T-helper 22 cell (primary cell): ENCODE results near the gene EMC8.

Source experiments
- DNase-seq: peaks from one replicate; pipeline ENCODE4 v3.0.0-alpha.2; 2020; ENCODE audit warnings: low read depth

The EMC8 gene

DNA sequence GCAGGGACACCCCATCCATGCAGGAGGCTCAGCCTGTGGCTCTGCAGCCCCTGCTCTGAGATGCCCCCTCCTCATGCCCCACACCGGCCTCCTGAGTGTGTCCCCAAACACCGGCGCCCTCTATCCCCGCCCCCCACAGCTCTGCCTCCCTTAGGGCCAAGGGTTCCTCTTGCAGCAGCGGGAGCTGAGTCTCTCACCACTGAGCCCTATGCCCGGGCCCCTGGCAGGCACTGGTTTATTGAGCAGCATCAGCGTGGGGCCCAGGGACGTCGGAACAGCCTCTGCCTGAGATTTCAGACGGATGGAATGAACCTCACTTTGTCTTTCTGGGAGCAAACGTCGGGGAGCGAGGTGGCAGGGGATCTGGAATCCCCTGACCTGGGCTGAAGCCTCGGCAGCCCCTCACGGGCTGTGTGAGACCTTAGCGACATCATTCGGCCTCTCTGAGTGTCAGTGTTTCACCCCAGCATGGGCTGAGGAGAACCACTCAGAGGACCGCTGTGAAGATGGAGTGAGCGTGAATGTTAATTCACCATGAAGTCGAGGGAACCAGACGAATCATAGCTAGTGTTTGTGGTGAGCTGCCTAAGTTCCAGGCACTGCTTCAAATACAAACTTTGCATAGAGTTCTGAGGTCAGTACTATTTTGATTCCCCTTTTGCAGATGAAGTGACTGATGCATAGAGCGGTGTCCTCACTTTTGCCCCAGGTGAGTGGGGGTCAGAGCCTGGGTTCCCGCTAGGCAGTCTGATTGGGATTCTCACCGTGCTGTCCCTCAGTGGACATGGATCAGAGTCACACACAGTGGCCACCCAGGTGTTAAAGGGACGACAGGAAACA lies 43.2 kb downstream of the EMC8 start:
- no peak for DNase-seq

GRCh38 chr16:85754413-85754812 lies 44.9 kb downstream of the EMC8 start:
- DNase-seq, result no peak

DNA sequence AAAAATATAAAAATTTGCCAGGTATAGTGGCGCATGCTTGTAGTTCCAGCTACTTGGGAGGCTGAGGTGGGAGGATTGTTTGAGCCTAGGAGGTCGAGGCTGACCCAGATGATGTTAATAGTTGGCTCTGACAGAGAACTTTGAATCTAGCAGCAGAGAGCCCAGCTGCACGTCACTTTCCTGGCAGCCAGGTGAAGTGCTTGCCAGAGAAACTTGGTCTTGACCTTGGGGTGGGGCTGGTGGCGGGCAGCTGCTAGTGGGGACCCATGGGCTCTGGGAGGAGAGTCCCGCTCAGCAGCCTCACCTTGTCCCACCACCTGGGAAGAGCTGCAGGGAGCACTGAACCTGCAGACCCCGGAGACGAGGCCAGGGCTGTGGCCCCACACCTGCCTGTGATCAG lies 45.4 kb downstream of the EMC8 start:
- DNase-seq, result no peak

- DNase-seq, result no peak
Measured at GRCh38 chr16:85753559-85753958, 45.8 kb downstream of the EMC8 start.

- DNase-seq, result no peak
Measured at GRCh38 chr16:85752511-85753420, 46.6 kb downstream of the EMC8 start.

DNA sequence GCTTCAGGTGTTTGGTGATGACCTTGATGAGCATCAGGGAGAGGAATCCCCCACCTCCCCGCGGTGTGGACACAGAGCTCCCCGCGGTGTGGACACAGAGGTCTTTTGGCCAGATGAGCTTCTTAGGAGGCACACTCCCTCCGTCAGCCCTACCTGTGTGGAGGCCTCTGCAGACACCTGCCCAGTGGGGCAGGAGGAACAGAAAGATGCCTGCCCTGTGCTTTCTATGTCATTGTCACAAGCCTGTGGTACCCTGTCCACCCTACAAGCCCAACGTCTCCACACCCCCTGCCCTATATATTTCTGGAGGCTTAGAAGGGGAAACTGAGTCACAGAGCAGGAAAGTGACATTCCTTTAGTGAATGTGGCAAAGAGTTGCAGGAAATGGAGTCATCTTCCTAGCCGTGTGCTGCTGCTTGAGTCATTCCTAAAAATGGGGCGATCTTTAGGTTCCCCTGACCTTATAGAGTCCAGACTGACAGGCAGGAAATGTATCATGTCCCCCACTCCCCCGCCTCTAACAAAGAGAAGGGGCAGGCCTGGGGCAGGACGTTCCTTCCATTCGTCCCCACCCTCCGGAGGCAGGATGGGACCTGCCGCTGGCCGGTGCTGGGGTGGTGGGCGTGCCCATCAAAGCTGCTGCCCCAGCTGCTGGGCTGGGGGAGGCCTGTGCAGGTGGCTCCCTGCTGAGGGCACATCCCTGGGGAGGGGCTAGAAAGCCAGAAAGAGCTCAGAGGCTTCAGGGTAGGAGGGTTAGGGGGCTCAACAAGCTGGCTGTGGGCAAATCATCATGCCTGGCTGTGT lies 47.4 kb downstream of the EMC8 start:
- DNase-seq, result no peak

- DNase-seq, result no peak
Measured at GRCh38 chr16:85750827-85751697, 48.3 kb downstream of the EMC8 start, which contains the start of gene C16orf74. C16orf74 (minus strand) TSS chr16:85751096; CDS start chr16:85735217, 15,879 bp downstream.

DNA sequence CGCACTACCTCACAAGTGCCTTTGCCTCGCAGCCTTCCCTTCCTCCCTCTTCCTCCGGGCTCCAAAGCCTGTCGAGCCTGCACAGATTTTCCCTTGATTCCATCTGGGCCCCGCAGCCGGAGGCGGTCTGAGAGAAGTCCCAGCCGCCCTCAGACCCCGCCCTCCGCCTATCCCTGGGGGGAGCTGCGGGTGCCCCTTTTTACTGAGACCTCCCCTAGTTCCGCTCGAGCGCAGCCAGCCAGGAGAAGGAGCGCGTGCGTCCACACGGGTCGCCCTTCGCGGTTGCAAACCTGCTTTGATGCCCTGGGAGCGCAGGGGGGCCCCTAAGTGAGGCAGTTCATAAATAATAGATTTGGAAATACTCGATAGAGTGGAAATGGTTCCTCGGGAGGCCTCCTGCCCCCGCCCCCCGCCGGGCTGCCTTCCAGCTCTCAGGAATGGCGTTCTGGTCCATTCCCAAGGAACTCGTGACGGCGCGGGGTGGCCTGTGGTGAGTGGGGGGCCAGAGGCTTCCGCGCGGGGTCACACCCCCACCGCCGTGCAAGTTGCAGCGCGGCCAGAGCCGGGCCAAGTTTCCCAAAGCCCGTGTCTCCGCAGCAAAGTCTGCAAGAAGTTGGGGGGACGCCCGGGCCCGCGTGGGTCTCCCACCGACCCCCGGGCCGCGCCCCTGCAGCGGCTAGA lies 49.1 kb downstream of the EMC8 start:
- no peak for DNase-seq

DNA sequence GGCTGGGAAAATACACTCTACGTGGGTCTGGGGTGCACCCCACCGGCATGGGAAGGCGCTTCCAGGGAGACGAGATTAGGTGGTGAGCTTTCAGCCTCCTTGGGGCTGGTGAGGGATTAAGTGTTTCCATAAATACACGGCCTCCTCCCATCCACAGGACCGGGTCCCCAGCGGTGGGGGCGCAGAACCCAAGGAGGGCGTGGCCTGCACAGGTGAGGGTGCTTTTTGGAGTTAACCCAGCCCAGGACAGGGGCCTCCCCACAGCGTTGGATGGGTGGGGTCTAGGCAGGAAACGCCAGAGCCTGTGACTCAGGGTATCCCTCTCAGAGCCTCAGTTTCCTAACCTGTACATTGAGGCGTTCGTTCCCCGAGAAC lies 49.6 kb downstream of the EMC8 start:
- DNase-seq, result no peak

DNA sequence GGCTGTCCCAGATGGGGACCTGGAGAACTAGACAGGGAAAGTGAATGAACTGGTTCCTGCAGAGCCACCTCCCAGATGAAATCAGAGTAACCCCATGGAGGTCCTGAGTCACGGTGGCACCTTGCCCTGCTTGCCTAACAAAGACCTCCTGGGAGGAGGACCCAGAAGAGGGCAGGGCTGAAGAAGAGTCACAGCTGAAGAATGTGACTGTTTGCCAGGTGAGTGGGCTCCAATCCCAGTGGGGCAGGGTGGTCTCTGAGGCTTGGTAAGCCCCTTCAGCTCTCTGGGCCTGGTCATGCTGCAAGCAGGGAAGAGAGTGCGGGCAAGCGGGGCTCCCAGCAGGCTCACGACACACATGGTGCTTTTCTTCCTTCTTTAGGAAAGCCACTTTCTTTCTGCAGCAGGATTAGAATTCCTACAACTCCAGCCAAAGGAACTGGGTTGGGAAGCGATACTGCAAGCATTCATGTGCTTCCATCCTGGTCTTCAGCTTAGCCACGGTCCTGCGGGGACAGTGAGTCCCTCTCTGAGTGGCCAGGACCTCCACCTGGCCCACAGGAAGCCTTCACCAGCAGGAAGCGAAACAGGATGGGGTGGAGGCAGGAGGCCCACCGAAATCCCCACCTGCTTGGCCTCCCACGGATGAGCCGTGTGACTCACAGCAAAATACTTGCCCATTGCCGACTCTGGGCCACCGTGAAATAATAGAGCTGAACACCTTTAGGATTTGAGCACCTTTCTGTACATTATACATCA lies 52.7 kb downstream of the EMC8 start:
- DNase-seq, result no peak

GRCh38 chr16:85738923-85739715 lies 60.2 kb downstream of the EMC8 start:
- no peak for DNase-seq

GRCh38 chr16:85736921-85737320 lies 62.4 kb downstream of the EMC8 start:
- no peak for DNase-seq

DNA sequence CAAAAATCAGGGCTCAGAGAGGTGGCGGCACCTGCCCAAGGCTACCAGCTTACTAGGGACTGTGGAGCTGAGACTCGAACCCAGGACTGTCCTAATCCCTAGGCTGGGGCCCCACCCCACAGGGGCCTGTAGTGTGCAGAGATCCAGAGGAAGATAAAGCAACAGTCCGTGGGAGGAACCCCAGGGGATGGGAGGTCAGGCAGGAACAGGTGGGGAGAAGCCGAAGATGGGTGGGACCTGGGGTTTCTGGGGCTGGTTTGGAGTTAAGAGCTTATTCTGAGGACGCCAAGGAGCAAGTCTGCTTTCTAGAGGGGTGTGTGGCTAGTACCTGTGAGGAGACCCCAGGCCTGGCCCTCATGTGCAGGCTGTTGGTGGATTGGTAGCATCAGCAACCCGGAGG lies 63.4 kb downstream of the EMC8 start:
- DNase-seq, result no peak

DNA sequence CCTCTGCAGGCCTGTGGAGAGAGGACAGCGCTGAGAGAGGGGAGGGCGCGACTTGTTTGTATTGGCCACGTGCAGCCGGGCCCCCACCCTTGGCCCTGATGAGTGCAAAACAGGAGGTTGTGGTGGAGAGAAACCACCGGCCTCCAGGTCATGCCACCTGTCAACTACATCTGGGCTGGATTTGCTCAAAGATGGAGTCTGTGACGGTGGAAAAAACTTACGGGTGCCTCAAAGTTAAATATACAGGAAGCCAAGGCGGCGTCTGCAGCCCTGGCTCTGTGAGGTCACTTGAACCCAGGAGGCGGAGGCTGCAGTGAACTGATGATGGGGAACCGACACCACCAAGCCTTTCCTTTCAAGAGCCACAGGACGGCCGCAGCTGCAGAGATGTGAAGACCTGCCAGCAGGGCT lies 64.1 kb downstream of the EMC8 start:
- peak; percentile 16 for DNase-seq

DNA sequence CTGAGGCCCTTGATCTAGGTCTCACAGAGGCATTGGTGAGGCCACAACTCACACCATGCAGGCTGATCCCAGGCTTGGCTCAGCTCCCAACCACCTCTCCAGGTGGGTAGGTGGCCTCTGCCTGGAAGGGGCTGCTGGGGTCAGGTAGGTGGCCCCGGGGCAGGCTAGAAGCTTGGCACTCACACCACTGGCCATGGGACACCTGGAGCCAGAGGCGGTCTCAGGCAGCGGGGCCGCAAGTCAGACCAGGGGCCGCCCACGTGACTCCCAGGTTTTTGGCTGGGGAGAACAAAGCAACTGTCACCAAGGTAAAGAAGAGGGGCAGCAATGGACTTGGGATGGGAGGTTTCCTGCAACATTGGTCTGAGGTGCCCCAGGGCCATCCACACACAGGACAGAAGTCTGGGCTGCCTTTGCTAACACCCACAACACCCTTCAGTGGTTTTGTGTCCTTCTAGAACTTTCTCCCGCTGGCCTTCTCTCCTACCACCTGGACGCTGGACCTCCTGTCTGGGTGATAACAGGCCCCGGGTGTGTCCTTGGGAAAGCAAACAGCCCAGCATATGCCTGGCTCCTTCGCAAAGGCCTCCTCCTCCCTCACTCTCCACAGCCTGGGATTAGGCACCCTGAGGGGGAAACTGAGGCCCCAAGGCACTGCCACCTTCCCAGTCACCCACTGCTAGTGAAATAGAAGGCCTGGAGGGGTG lies 64.9 kb downstream of the EMC8 start:
- no peak for DNase-seq

DNA sequence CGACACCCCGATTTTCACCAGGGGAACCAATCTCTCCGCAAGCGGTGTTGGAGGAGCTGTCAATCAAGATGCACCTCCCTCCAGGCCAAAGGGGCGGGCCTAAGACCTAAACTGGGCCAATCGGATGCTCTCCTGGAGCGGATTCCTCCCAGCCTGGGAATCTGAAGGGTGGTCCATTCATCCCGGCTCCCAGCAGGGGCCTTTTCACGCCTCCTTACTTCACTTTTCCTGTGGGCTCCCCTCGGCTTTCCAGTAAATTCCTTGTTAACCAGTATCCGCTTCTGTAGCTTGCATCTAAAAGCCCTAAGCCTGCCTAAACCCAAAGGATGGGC lies 65.5 kb downstream of the EMC8 start:
- no peak for DNase-seq

DNA sequence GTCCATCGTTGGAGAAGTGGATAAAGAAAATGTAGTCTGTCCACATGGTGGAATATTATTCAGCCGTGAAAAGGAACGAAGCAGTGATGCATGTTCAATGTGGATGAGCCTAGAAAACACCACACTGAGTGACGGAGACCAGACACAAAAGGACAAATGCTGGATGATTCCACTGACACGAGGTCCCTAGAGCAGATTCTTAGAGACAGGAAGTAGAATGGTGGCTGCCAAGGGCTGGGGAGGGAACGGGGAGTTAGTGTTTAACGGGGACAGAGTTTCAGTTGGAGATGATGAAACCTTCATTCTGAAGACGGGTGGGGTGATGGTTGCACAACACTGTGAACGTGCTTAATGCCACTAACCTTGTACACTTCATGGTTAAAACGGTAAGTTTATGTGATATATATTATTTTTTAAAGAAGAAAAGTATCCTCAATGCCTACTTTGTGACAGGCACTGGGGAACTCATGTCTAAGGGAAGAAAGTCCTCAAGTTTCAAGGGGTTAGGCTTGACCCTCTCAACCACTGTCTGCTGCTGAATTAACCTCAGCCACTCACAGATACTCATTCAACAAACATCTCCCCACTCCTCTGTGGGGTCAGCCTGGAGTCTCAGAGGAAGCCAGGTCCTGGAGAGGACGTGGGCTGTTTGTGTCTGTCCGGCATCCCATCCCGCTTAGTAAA lies 66.0 kb downstream of the EMC8 start:
- DNase-seq, result no peak

GRCh38 chr16:85731179-85731578 lies 68.2 kb downstream of the EMC8 start:
- no peak for DNase-seq
